T-cell (primary cell): Measurements from ENCODE around the gene SERPINI2. TPM values are rescaled to one million over a fixed set of nuclear protein-coding genes. Genes with fewer than 3 reads are reported as not detected.

Experiments
- ATAC-seq, 4 experiments: fragments of 200-7000 bp in 3 of 4; fragments of 150-1000 bp in 1 of 4; cut with Tn5 transposase; replicated peaks in 1 of 4; 1 replicate in 3 of 4; 2 replicates in 1 of 4; pipeline ENCODE4 v1.10.0; 2021; ENCODE audit warnings: moderate library complexity in 3 of 4, mild to moderate bottlenecking in 2 of 4, moderate number of reproducible peaks in 1 of 4
- CTCF ChIA-PET, 2 donors: fragments of 300-600 bp; sonication (Branson Sonifier 250); formaldehyde crosslinking; loops; one replicate each; lab custom pipeline; 2022; ENCODE audit warnings: antibody characterized with exemption in 2 of 2; lab: Charles Lee
- POLR2A ChIA-PET, 2 donors: fragments of 300-600 bp; sonication (Branson Sonifier 250); formaldehyde crosslinking; loops; one replicate each; lab custom pipeline; 2022; ENCODE audit warnings: antibody characterized with exemption in 2 of 2; lab: Charles Lee
- DNase-seq, 35 experiments: peaks; one replicate each; pipeline versions ENCODE4 v3.0.0 to v3.0.0-alpha.2; 2013 to 2023
- H3K27ac ChIP-seq: one replicate; pipeline ENCODE4 v1.5.1; 2013; ENCODE audit warnings: low read length
- H3K27me3 ChIP-seq, 2 experiments: replicated peaks in 1 of 2; 1 replicate in 1 of 2; 2 replicates in 1 of 2; pipeline versions ENCODE4 v1.6.1 to v1.7.0; 2013; ENCODE audit warnings: low read length in 1 of 2, mixed read lengths in 1 of 2; ENCODE audit not compliant: control insufficient read depth in 2 of 2, insufficient read depth in 2 of 2; ENCODE audit errors: extremely low read depth in 1 of 2
- H3K36me3 ChIP-seq, 2 donors: 1 replicate in 1 of 2; 2 replicates in 1 of 2; pipeline versions ENCODE4 v1.6.1 to v1.7.0; 2013; ENCODE audit warnings: low read length in 1 of 2; ENCODE audit not compliant: control insufficient read depth in 2 of 2, insufficient read depth in 1 of 2; ENCODE audit errors: extremely low read depth in 1 of 2
- H3K4me1 ChIP-seq, 2 experiments: 1 replicate in 1 of 2; 2 replicates in 1 of 2; pipeline versions ENCODE4 v1.6.1 to v1.7.0; 2013; ENCODE audit warnings: low read length in 2 of 2, mixed read lengths in 1 of 2; ENCODE audit not compliant: insufficient read depth in 2 of 2, control insufficient read depth in 1 of 2; ENCODE audit errors: extremely low read depth in 1 of 2
- H3K4me3 ChIP-seq, 2 donors: 1 replicate in 1 of 2; 2 replicates in 1 of 2; pipeline versions ENCODE4 v1.5.1 to v1.7.0; 2013; ENCODE audit warnings: mild to moderate bottlenecking in 2 of 2, low read length in 1 of 2, moderate library complexity in 1 of 2; ENCODE audit not compliant: control insufficient read depth in 1 of 2; ENCODE audit errors: extremely low read depth in 1 of 2
- H3K9me3 ChIP-seq: 2 replicates; pipeline ENCODE4 v1.7.0; 2013
- H3K27ac Mint-ChIP-seq, 2 donors: one replicate each; pipeline ENCODE4 v1.8.0; 2020 to 2021; ENCODE audit warnings: mild to moderate bottlenecking in 2 of 2, mixed read lengths in 2 of 2
- H3K27me3 Mint-ChIP-seq, 2 donors: one replicate each; pipeline ENCODE4 v1.8.0; 2021 to 2022; ENCODE audit warnings: mixed read lengths in 2 of 2
- H3K36me3 Mint-ChIP-seq: one replicate; pipeline ENCODE4 v1.8.0; 2021; ENCODE audit warnings: mixed read lengths
- H3K4me1 Mint-ChIP-seq, 3 donors: one replicate each; pipeline ENCODE4 v1.8.0; 2020 to 2022; ENCODE audit warnings: mixed read lengths in 3 of 3, mild to moderate bottlenecking in 1 of 3
- H3K4me3 Mint-ChIP-seq, 3 donors: one replicate each; pipeline ENCODE4 v1.8.0; 2020 to 2022; ENCODE audit warnings: mild to moderate bottlenecking in 3 of 3, mixed read lengths in 3 of 3, moderate library complexity in 3 of 3
- H3K9me3 Mint-ChIP-seq, 3 donors: one replicate each; pipeline ENCODE4 v1.8.0; 2020 to 2022; ENCODE audit warnings: mixed read lengths in 3 of 3
- WGBS: methylation state at CpG from one replicate; pipeline ENCODE4 v1.1.5; 2013; ENCODE audit warnings: missing lambda C conversion rate; ENCODE audit not compliant: insufficient coverage; 5-methylcytosine and 5-hydroxymethylcytosine counted together
- total RNA-seq, 35 experiments: library from RNA in 6 of 35; stranded (reverse) in 6 of 35; fragments of 120-200 nt in 1 of 35; gene quantifications; one replicate each; pipeline versions ENCODE4 v1.2.1 to v1.2.4 and lab custom pipeline; 2013 to 2026

SERPINI2 gene
- total RNA-seq, 5 donors from 2014 or later (not counting 1 experiment from before 2014, with no cell fraction given) = 0.13 to 0.41 TPM; not detected in 3

DNA sequence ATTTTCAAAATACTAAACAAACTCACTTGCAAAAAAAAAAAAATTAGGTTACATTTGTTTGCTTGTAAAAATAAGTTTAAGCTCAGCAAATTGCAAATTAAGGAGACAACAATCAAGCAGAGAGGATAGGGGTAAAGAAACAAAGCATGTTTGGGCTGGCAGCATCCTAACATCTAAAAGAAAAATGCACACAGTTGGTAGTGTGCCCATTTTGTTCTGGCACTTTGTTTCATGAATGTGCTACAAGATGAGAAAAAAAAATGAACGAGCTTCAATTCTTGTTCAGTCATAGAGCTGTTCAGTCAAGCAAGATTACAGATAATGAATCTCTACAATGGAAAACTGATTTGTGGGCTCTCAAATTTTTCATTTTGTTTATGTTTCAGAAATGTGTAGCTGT is 76.0 kb downstream of the SERPINI2 start:
- Mint-ChIP-seq H3K27ac (no peak overlapping the region), H3K4me3 (no peak overlapping the region), H3K27me3 (peaks cover 4 to 15% of the 10 kb centered on the region in 2 donors), H3K4me1 (no peaks in the 10 kb centered on the region), H3K36me3 (no peaks in the 10 kb centered on the region), H3K9me3 (peaks cover 0 to 3% (median 0%) of the 10 kb centered on the region in 3 donors)
- ChIA-PET CTCF (interaction anchor here in 1 of 2 donors (0.6 to 0.9 kb wide), 2 partner anchors 305 to 346 kb away, joined by 3 read pairs; no protein-coding TSS in a partner anchor), POLR2A (interaction anchor here in 1 of 2 donors (0.7 kb wide), 1 partner anchor 10 kb away, joined by 3 read pairs; no protein-coding TSS in a partner anchor)
- Histone ChIP-seq H3K27ac (no peak overlapping the region), H3K27me3 (no peaks in the 10 kb centered on the region), H3K4me1 (no peaks in the 10 kb centered on the region), H3K9me3 (no peaks in the 10 kb centered on the region), H3K36me3 (no peaks in the 10 kb centered on the region), H3K4me3 (no peak overlapping the region)
- no peak for ATAC-seq
- no CpG with 5 or more reads among the region's 1 CpG for WGBS
- DNase-seq = no peak

DNA sequence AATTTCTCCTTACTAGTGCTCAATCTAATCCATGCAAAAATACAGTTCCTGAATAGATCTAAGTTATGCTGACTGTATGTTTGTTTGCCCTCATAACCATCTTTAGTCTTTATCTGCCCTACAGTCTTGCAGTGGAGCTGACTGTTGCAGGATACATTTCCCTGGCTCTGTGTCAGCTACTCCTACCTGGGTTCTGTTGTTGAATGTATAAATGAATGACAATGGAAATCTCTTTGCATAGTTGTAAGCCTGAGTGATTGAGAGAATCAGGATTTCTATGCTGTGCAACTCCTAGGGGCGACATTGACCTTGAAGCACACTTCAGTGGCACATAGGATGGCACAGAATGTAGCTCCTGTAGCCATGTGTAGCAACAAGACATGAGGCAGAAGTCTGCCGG is 77.8 kb downstream of the SERPINI2 start:
- ChIA-PET CTCF (no interaction called here), POLR2A (no interaction called here)
- Mint-ChIP-seq H3K36me3 (no peaks in the 10 kb centered on the region), H3K9me3 (peaks cover 0 to 3% (median 0%) of the 10 kb centered on the region in 3 donors), H3K27me3 (peaks cover 4 to 19% of the 10 kb centered on the region in 2 donors), H3K4me3 (no peak overlapping the region), H3K4me1 (no peaks in the 10 kb centered on the region), H3K27ac (no peak overlapping the region)
- no peaks in the 10 kb centered on the region for H3K4me1 ChIP-seq
- H3K9me3 ChIP-seq = no peaks in the 10 kb centered on the region
- WGBS = 63% methylated on average over 2 of the region's 2 CpGs
- no peaks in the 10 kb centered on the region for H3K36me3 ChIP-seq
- DNase-seq = no peak
- ATAC-seq = no peak
- H3K4me3 ChIP-seq = no peak overlapping the region
- no peak overlapping the region for H3K27ac ChIP-seq
- H3K27me3 ChIP-seq = no peaks in the 10 kb centered on the region

DNA sequence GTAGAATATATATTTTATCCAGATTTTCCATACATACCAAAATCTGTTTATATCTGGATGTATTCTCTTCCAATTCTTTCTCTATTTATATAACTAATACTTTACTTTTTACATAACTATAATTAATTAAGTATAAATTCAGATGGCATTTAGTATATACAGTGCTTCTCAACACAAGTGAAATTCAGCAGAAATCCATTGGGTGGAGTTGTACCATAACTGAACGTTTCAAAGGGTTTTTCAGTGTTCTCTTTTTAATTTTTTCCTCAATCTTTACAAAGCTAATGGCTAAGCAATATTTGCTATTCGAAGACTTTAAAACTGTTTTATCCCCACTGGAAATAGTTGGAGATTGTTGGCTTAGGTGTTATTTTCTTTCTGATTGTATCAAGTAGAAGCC is 79.8 kb downstream of the SERPINI2 start:
- Mint-ChIP-seq H3K36me3 (no peaks in the 10 kb centered on the region), H3K4me3 (no peak overlapping the region), H3K9me3 (no peaks in the 10 kb centered on the region), H3K27me3 (peaks cover 0 to 15% of the 10 kb centered on the region in 2 donors), H3K4me1 (no peaks in the 10 kb centered on the region), H3K27ac (no peak overlapping the region)
- Histone ChIP-seq H3K36me3 (no peaks in the 10 kb centered on the region), H3K4me1 (no peaks in the 10 kb centered on the region), H3K27ac (no peak overlapping the region), H3K27me3 (no peaks in the 10 kb centered on the region), H3K4me3 (no peak overlapping the region), H3K9me3 (no peaks in the 10 kb centered on the region)
- ChIA-PET CTCF (no interaction called here), POLR2A (no interaction called here)
- WGBS = no CpG with 5 or more reads among the region's 2 CpGs
- DNase-seq = no peak
- no peak for ATAC-seq

Other genes with a start within 250 kb of the SERPINI2 start
- not detected for gene ZBBX, start 93.7 kb downstream of the SERPINI2 start, total RNA-seq
- gene WDR49, start 179.9 kb upstream of the SERPINI2 start, total RNA-seq = 1 to 10 TPM in 2 of 5 donors, under 1 TPM in 3; 0.56 to 1.3 (median 0.79) TPM